HG03095 (cell line): Measurements from ENCODE around the gene SKAP1.
"Not testable (repeated sequence)": the region's sequence is repeated elsewhere in the genome, so short reads cannot be mapped to it uniquely, and the experiment has no call there.

Experiments
- ATAC-seq: cut with Tn5 transposase; IDR thresholded peaks from one replicate; pipeline ENCODE4 v1.9.1; 2021; ENCODE audit warnings: moderate library complexity; ENCODE audit not compliant: unreplicated experiment

SKAP1 gene

GRCh38 chr17:48225725-48226567 is 204.1 kb downstream of the SKAP1 start:
- no peak for ATAC-seq

- no peak for ATAC-seq
These were observed 206.1 kb downstream of the SKAP1 start for GRCh38 chr17:48223945-48224344.

- no peak for ATAC-seq
These were observed 210.4 kb downstream of the SKAP1 start for GRCh38 chr17:48219617-48220016.

- no peak for ATAC-seq
These were observed 214.4 kb downstream of the SKAP1 start for GRCh38 chr17:48215583-48216139.

GRCh38 chr17:48213797-48214196 is 216.2 kb downstream of the SKAP1 start:
- no peak for ATAC-seq

GRCh38 chr17:48211787-48212186 is 218.2 kb downstream of the SKAP1 start:
- ATAC-seq: no peak

GRCh38 chr17:48211011-48211410 is 219.0 kb downstream of the SKAP1 start:
- ATAC-seq: no peak

GRCh38 chr17:48209973-48210372 is 220.0 kb downstream of the SKAP1 start:
- ATAC-seq: no peak

GRCh38 chr17:48207776-48208544 is 222.1 kb downstream of the SKAP1 start:
- ATAC-seq: no peak

GRCh38 chr17:48207036-48207435 is 223.0 kb downstream of the SKAP1 start:
- ATAC-seq: not testable (repeated sequence)

GRCh38 chr17:48202959-48203358 is 227.1 kb downstream of the SKAP1 start:
- ATAC-seq: no peak

GRCh38 chr17:48198950-48199541 is 231.0 kb downstream of the SKAP1 start:
- no peak for ATAC-seq

- no peak for ATAC-seq
These were observed 234.1 kb downstream of the SKAP1 start for GRCh38 chr17:48195910-48196309.

- ATAC-seq: no peak
These were observed 235.9 kb downstream of the SKAP1 start for GRCh38 chr17:48194097-48194550.

- no peak for ATAC-seq
These were observed 237.7 kb downstream of the SKAP1 start for GRCh38 chr17:48192321-48192731.

- no peak for ATAC-seq
These were observed 238.7 kb downstream of the SKAP1 start for GRCh38 chr17:48191362-48191761.

- no peak for ATAC-seq
These were observed 239.1 kb downstream of the SKAP1 start for GRCh38 chr17:48190871-48191270.

GRCh38 chr17:48187872-48188608 is 242.0 kb downstream of the SKAP1 start:
- no peak for ATAC-seq

GRCh38 chr17:48186317-48186716 is 243.7 kb downstream of the SKAP1 start:
- not testable (repeated sequence) for ATAC-seq

- ATAC-seq: no peak
These were observed 245.3 kb downstream of the SKAP1 start for GRCh38 chr17:48184721-48185120.

GRCh38 chr17:48181653-48182052 is 248.4 kb downstream of the SKAP1 start:
- ATAC-seq: no peak
